HTERT RPE-1 (cell line): Measurements from ENCODE around the gene ARAP1.

Source experiments
- in situ Hi-C: fragments of 300-500 bp; cut with MboI; formaldehyde crosslinking; loops from 4 replicates; pipeline ENCODE4 v1.14.3; 2020; ENCODE audit warnings: low sequenced_read_pairs

ARAP1 gene

DNA sequence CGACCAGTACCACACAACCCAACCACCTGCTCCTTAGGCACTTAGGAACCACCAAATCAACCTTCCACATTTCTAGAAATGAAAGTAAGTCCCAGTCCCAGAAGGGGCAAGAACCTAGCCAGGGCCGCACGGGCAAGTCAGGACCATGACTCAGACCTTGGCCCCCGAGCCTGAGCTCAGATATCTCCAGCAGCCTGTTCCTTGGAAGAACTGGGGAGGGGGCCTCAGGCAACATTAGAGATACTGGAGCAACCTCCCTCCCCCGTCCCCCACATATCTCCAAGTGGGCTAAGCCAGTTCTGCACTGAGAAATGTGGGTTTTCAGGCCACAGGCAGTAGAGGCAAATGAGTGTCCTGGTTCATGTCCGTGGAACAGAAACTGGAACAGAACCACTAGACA, 7.7 kb downstream of the ARAP1 start:
- in situ Hi-C loops = no loop called here

DNA sequence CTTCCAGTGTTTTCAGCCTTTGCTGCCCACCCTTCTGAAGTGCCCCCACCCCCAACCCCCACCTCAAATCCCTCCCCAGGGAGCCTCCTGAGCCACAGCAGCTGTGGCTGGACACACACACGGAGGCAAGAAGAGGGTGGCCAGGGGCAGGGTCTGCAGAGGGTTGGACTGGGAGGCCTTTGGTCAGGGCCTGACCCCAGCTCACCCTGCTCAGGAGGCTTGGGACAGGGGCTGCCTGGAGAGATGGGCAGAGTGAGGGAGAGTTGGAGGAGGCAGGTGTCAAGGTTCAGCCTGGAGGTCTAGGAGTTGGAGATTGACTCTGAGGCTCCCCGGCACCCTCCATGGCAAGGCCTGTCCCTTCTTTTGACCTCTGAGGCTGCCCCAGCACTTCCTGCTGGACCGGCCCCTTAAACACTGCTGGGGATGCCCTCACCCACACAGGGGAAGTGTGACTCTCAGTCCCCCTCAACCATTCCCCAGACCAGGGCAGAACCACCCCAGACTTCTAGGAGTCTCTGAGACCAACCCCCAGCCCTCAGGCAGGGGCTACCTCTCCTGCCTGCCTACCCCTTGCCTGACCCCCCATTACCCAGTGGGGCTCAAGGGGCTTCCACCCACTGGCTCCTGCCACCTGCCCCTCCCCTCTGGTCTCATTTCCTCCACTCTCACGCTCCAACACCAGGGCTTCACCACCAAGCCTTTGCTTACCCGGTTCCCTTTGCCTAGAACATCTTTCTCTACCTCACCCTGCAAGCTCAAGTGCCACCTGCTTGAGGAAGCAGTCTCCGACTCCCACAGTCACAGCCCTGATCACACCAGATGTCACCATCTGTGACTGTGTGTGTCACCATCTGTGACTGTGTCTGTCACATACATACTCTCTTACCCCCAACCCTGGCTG, 8.6 kb downstream of the ARAP1 start:
- in situ Hi-C loops = no loop called here

DNA sequence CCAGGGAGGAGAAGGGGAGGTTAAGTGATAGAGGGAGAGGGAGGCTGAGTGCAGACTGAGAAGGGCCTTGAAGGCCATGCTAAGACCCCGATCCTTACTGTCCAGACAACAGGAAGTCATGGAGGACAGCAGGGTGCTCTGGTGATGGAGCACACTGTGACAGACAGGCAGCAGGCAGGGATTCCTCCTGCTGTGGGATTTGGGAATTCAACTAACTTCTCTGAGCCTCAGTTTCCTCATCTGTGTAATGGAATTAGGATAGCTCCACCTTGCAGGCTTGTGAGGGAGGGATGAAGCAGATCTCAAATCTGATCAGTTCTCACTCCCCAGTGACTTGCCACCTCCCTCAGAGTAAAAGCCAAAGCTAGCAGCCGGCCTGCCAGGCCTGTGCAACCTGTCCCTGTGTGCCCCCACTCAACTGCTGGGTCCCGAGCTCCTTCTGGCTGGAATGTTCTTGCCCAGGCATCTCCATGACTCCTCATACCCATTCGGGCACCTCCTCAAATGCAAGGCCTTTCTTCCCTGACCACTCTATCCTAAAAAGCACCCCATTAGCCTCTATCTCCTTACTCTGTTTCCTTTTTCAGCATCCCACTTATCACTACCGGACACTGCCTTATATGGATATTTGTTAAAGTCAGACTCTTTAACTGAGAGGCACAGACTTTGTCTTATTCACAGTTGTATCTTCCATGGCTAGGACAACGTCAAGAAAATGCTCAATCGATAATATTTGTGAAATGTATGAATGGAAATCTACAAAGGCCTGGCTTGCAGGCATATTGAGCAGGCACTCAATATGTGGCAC, 9.5 kb downstream of the ARAP1 start:
- in situ Hi-C loops = no loop called here

DNA sequence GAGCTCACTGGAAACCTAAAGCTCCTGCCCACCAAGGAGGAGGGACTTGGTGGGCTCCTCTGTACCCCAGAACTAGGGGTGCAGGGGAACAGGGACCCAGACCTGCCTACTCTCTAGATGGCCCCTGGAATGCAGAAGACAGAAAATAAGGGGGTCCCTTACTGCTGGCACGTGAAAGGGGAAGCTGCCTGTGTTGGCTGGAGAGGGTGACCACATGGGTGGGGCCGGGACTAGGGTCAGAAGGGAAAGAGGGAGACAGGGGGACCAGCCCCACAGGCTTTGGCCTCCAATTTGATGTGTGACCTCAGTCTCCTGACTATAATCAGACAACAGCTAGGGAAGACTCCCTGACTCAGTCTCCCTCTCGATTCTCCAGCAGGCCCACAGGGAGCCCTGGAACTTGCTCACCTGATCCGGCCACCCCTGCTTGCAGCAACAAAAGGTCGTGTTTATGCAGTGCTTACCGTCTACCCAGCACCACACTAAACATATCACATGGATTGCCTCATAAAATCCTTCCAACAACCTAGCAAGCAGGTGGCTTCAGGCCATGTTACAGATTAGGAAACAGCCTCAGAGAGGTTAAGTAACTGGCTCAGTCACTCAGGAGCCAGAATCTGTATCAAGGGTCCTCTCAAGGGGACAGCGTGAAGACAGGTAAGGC, 10.2 kb downstream of the ARAP1 start:
- in situ Hi-C loops = no loop called here

DNA sequence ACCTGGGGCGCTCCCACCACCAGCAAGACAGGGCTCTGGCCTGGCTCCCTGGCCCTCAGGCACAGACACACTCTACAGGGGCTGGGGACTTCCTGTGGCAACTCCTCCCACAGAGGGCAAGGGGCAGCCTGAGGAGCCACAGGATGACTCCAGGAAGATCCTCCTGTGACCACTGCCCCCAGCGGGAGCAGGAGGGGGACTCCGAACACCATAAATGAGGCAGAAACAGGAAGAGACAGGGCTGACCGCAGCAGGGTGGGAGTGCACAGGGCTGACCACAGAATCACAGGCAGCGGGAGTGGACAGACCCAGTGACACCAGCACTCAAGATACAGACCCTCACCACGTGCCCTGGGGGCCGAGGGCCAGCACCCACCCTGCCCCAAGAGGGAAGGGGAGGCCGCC, 10.8 kb downstream of the ARAP1 start:
- in situ Hi-C loops = no loop called here

DNA sequence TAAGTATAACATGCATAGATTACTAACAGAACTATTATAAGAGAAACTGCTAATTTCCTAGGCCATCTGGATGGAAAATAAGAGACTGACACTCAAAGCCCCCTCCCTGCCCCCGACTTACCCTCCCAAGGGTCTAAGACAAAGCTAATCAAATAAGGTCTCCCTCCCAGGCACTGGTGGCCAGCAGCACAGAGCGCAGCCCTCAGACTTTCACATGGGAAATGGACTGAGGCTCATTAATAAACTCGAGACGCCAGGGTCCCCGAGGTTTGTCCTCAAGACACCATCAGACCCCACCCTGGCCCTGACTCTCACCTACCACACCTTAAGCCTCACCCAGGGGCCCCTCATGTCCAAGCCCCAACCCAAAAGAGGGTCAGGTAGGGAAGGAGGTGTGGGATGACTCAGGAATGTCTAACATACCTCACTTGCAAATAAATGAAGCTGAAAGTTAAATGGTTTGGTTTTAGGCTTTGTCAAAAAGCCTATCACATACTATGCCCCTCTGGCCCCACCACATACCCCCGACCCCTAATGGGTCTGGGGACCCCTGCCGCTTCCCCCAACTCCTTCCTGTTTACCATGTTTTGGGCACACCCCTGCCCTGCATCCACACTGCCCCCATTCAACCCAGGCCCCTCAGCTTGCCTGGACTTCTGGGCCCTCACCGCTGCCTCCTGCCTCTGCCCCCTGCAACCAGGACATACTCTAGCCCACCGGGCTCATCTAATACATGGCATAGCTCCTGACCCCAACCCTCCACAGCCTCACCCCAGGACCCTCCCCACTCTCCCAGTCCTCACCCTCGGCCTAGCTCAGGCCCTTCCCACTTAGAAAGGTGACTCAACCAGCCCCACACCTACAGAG, 11.4 kb downstream of the ARAP1 start:
- in situ Hi-C loops = no loop called here

DNA sequence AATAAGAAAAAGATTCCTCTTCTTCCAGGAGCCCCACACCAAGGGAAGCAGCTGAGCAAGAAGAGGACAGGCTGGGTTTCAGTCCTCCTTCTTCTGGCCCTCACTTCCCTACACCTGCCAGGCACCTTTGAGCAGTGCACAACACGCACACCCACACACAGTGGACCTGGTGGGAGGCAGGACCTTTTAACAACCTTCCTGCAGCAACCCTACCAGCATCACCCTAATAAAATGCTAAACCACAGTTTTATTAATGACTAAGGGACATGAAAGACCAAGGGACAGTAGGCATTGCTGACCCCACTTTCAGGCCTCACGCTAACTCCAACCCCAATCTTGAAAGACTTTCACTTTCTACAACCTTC, 12.2 kb downstream of the ARAP1 start:
- in situ Hi-C loops = no loop called here

DNA sequence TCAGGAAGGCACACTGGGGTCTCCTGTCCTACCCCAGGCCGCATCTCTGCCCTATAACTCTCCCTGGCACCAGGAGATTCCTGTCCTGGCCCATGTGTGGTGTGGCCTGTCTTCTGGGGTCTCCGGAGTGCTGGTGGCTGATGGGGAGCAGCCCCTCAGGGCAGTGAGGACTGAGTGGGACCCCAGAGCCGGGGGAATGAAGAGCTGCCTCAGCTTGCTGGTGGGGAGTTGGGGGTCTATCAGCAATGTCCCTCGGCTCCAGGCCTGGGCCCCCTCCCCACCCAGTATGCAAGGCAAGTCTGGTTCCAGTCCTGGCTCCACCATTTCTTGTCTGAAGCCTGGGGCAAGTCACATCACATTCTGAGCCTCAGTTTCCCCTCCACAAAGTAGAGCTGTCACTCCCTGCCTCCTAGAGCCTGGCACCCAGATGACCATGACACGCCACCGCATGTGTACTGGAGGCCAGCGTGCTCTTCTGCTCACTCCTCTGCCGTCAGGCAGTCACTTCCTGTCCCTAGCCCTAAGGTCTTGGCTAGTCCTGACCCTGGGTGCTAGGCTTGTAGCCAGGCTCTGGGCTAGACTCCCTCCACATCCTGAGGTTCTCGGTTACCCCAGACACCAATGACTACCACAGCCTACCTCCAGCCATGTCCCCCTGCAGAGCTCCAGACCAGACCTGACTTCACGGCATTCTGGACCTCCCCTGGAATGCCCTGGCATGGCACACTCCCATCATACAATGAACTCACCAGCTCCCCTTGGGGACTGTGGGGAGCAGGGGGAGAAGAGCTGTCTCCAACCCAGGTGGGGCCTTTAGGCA, 12.8 kb downstream of the ARAP1 start:
- in situ Hi-C loops = no loop called here

DNA sequence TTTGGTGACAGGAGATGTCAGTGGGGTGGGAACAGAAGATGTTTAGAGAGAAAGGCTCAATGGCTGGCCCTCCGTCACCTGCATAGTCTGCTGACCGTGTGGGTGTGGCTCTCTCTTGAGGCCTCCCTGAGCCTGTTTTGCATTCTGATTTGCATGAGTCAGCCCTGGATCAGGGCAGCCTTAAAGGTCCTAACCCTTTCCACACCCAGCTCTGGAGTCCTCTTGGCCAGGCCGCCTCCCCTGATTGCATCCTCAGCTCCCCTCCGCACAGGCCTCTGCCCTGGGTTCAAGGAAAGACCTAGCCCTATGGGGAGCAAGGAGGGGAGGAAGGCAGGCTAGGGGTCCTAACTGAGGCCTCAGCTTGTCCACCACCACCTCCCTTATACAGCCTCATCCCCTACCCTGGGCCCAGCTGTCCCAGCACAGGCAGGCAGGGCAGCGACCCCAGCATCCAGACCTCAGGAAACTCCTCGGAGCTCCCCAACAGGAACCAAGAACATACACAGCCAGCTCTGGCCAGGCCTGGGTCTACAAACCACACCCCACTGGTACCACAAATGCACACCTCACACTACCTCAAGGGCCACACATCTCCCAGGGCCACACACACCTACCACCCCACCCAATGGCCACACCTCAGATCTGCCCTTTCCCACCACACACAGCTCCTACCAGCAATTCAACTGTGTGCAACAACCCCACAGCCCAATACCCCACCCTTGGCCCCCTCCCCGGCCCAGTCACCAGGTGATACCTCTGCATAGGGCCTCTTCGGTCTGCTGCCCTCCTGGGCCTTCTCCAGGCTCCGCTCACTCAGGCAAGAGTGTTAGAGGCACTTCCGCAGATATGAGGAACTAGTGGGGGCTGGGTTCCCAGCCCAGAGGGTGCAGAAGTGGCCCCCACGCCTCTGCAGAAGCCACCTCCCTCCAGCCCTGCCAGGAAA, 13.7 kb downstream of the ARAP1 start:
- in situ Hi-C loops = no loop called here

DNA sequence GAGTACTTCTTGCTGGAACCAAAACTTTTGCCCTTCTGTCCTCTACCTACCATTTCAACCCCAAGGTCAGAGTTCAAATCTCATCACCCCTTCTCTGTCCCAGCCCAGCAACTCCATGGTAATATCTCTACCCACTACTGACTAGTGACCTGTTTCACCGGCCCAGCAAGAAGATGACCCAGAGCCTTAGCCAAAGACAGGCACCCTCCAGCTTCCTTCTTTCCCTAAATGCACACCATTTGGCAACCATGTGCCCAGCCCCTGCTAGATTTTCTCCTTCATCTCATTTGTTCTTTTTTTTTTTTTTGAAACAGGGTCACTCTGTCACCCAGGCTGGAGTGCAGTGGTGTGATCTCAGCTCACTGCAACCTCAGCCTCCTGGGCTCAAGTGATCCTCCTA, 14.9 kb downstream of the ARAP1 start:
- in situ Hi-C loops = no loop called here

DNA sequence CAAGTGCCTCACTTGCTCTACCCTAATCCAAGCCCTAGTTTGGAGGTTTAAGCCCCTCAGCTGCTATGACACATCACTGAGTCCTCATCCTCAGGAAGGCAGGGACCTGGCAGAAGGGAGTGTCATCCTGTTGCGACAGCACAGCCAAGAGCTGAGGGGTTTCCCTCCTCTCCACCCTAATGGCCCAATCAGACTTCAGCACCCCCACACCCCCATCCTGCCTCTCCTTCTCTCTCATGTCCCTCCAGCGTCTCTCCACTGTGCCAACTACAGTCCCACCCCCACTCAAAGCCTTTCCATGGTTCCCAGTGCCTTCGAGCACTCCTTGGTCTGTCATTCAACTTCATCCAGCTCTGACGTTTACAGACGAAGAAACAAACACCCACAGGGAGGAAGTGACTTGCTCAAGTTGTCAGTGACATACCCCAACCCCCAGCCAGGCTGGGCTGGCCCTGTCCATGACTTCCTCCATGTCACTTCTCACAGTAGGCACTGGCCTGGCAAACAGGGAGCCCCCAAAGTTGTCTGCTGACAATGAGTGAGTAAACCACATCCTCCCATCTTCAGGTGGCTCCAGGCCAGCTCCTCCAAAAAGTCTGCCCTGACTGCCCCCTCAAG, 15.6 kb downstream of the ARAP1 start:
- in situ Hi-C loops = no loop called here

DNA sequence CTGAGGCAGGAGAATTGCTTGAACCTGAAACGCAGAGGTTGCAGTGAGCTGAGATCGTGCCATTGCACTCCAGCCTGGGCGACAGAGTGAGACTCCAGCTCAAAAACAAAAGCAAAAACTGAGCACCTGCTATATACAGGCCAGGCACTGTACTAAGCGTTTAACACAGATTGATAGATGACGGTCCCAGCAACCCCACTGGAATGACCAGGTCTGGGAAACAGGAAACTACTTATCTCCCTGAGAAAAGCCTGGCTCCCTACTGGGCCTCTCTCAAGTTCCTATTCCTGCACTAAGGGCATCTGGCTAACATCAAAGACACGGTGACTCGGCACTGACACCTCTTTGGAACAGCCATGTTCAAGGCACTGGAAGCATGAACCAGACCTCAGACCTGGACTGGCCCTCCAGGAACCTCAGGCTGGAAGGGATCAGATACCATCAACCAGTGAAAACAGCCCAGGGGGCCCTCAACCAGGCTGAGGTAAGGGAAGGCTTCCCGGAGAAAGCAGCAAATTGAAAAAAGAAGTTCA, 16.6 kb downstream of the ARAP1 start:
- in situ Hi-C loops = no loop called here

DNA sequence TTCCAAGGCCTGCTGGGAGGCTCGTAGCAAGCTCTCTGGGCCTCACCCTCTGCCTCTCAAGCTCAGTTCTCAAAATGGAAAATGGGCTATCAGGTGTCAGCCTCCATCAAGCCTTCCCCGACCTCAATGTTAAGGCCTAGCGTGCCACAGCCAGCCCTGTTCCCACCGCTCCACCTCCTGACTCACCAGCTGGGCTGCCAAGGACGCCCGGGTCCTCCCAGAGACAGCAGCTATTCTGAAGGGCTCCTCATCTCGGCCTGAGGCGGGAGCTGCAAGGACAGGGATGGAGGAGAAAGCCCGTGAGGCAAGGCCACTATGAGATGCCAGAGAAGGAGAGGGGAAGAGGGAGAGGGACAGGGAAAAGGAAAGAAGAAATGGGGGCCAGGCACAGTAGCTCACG, 19.9 kb downstream of the ARAP1 start:
- in situ Hi-C loops = no loop called here

DNA sequence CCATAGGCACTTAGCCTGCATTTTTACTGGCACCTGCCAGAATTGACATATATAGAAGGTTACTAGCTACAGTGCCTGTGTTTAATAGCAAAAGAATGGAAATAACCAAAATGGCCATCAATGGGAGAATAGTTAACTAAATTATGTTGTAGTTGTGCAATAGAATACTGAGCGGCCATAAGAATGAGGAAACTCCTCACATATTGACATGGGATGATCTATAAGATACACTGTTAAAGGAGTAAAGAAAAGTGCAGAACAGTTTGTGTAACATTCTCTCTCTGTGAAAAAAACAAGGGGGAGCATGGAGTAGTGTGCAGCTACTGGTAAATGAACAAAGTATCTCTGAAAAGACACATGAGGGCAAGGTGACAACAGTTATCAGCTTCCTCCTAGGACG, 21.5 kb downstream of the ARAP1 start:
- in situ Hi-C loops = no loop called here

DNA sequence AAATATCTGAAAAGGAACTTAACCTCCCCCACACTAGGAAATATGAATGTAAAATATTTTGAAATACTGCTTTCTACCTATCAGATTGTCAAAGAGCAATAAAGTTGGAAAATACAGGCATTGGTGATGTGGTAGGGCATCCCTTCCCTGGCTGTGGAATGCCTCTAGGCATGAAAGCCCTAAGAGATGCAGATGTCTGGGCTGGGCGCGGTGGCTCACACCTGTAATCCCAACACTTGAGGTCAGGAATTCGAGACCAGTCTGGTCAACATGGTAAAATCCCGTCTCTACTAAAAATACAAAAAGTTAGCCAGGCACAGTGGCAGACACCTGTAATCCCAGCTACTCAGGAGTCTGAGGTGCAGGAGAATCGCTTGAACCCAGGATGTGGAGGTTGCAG, 22.0 kb downstream of the ARAP1 start:
- in situ Hi-C loops = no loop called here

DNA sequence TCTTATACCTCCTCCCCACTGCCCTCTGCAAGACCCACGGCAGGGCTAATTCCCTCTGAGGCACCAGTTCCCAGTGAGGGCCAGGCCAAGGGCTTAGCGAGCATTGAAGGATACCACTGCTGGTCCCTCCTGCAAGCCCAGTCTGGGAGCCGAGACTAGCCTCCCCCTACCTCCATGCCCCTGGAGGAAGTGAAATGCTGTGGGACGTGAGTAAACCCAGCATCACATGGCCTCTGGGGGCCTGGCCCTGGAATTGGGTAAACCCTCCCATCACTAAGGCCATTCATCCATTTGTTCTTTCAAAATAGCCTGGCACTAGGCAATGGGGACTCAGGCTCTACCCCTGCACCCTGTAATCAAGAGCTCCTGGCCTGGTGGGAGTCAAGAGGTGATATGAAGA, 24.7 kb downstream of the ARAP1 start:
- in situ Hi-C loops = no loop called here

DNA sequence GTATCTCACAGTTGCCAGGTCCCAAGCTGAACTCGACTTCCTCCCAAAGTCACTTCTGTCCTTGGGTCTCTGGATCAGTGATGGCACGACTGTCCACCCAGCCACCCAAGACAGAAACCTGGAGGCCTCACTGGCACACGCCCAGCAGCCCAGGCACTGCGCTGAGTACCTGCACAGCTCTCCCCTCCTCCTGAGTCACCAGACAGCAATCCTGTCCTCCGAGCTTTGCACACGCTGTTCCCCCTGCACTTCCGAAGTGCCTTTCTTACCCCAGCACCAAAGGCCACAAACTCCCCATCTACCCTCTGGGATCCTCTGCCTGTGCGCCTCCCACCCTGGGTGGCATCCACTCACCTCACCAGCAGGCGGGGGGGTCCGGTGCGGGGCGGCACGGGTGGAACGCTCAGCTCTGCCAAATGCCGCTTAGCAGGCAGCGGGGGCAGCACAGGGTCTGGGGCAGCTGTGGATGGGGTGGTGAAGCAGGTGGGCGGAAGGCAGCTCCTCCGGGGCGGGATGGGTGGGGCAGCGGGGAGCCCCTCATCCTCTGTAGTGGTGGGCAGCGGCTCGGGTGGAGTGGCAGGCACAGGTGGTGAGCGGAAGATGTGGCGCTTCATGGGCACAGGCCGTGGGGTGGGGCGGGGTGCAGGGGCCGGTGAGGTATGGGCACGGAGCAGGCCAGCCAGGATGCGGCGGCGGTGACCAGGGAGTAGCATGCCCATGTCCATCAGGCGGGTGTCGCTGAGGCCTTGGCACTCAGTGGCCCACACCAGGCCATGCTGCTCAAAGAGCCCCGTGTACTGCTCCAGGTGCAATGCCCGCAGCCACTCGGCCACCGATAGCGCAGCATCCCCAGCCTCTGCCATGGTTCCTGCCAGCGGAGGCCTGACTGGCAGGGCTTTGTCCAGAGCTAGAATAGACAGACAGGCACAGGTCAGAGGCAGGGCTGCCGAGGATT, 25.7 kb downstream of the ARAP1 start:
- in situ Hi-C loops = no loop called here
